C4-2B (cell line): ENCODE results near the gene SLCO2A1.
A peak's percentile ranks its signal among the peaks of the same experiment; 100 is the strongest.

Source experiments
- H3K27ac ChIP-seq: fragments of 450-650 bp; 2 replicates; pipeline ENCODE4 v1.5.1; 2017
- CTCF ChIP-seq: fragments of 450-650 bp; conservative IDR thresholded peaks from 2 replicates; pipeline ENCODE4 v1.5.1; 2017; ENCODE audit warnings: mild to moderate bottlenecking
- ZFX ChIP-seq: fragments of 450-650 bp; IDR thresholded peaks from 2 replicates; pipeline ENCODE4 v1.6.1; 2017

The SLCO2A1 gene

GRCh38 chr3:134018850-134019249 is 10.9 kb downstream of the SLCO2A1 start:
- no peak for TF ChIP-seq ZFX
- no peak for TF ChIP-seq CTCF
- H3K27ac ChIP-seq: no peak overlapping the region

- TF ChIP-seq CTCF: no peak
- no peak for TF ChIP-seq ZFX
- no peak overlapping the region for H3K27ac ChIP-seq
Measured at GRCh38 chr3:134018406-134018805, 11.3 kb downstream of the SLCO2A1 start.

GRCh38 chr3:134017490-134017889 is 12.2 kb downstream of the SLCO2A1 start:
- H3K27ac ChIP-seq: no peak overlapping the region
- TF ChIP-seq CTCF (no peak), ZFX (no peak)

- TF ChIP-seq CTCF: no peak
- no peak for TF ChIP-seq ZFX
- H3K27ac ChIP-seq: no peak overlapping the region
Measured at GRCh38 chr3:134014270-134014669, 15.5 kb downstream of the SLCO2A1 start.

DNA sequence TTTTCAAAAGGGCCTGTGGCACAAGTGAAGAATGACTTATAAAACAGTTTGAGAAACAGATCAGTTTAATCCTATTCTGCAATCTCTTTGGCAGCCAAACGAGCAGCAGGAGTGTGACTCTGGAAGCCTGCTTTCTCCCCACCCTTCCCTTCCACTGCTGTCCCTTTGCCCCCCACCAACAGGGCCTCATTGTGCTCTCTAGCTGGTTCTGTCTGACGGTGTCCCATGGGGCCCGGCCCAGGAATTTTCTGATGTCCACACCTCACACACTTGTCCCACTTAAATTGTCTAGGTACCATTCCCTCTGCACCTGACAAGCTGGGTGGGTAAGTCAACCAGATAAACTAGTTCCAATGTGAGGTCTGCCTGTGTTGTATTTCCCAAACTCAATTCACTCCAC is 16.4 kb downstream of the SLCO2A1 start:
- TF ChIP-seq CTCF: no peak
- TF ChIP-seq ZFX: no peak
- H3K27ac ChIP-seq: no peak overlapping the region

- no peak for TF ChIP-seq CTCF
- TF ChIP-seq ZFX: no peak
- no peak overlapping the region for H3K27ac ChIP-seq
Measured at GRCh38 chr3:134009345-134010000, 20.3 kb downstream of the SLCO2A1 start.

DNA sequence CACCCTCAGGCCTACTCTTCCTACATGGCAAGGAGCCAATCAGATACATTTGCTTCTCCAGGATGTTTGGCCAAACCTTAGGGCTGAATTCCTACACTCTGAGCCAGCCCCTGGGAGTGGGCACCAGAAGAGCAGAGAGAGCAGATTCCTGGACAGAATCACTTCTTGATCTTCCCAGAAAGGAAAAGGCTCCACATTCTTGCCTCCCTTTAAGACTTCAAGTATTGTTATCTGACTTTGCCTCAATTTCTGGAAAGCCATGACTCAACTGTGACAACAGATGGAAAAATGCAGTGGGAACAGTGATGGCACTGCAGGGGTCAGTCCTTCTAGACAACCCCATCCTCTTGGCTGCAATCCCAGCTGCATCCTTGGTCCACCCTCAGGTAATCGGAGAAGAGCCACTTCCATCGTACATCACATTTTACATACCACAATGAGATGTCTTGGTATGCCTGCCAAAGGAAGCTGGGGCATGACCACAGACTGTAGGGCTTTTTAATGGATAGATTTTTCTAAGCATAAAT is 21.0 kb downstream of the SLCO2A1 start:
- peak overlapping the region; percentile 17; the same call in 1 of the 2 replicates for H3K27ac ChIP-seq
- TF ChIP-seq ZFX (no peak), CTCF (no peak)
